ENCODE data around the gene PFDN5. TPM values are rescaled to one million over a fixed set of nuclear protein-coding genes. Genes with fewer than 3 reads are reported as not detected.

The PFDN5 gene
- total and polyA plus RNA-seq, 4 donors, result 118 to 245 (median 206) TPM

DNA sequence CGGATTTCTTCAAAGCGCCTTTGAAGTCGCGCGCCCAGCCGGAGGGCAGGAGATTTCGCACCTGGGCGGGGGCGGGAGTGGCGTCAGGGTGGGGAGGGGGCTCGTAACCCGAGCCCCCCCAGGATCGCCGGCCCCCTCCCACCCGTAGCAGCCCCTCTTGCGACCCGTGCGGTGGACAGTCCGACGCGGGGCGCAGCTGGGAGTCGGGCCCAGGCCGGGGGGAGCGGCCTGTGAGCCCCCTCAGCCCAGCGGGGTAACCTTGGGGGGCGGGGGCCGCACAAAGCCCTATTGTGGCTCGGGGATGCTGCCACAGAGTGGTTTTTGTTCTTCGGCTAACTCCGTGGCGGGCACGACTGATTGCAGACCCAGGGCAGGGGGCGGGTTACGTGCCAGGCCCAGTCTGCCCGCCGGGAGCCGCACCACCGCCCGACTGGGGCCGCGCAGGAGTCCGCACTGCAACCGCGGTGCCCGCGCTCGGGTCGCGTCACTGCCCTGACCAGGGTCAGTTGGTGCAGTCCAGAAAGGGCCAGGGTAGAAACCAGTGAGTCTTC lies 30.2 kb downstream of the PFDN5 start:
- 1% methylated on average over 50 of the region's 50 CpGs for WGBS
- H3K27ac ChIP-seq (ENCODE audit: low read depth in 1 of 2, low read length in 2 of 2), result peak overlapping the region; percentile 81 to 94
- peaks cover under 1 to 31% (median 19%) of the 10 kb centered on the region in 4 donors for H3K4me1 ChIP-seq (ENCODE audit: control insufficient read depth in 4 of 4, insufficient read depth in 4 of 4, low read length in 3 of 4)
- no peaks in the 10 kb centered on the region for H3K9me3 ChIP-seq (ENCODE audit: control insufficient read depth in 4 of 4, low read length in 3 of 4)
- no peak for TF ChIP-seq TAF1 (conservative IDR thresholded peaks at IDR 0.05)
- TF ChIP-seq SP1 (IDR thresholded peaks at IDR 0.05), result no peak
- TF ChIP-seq, protein P1, sequence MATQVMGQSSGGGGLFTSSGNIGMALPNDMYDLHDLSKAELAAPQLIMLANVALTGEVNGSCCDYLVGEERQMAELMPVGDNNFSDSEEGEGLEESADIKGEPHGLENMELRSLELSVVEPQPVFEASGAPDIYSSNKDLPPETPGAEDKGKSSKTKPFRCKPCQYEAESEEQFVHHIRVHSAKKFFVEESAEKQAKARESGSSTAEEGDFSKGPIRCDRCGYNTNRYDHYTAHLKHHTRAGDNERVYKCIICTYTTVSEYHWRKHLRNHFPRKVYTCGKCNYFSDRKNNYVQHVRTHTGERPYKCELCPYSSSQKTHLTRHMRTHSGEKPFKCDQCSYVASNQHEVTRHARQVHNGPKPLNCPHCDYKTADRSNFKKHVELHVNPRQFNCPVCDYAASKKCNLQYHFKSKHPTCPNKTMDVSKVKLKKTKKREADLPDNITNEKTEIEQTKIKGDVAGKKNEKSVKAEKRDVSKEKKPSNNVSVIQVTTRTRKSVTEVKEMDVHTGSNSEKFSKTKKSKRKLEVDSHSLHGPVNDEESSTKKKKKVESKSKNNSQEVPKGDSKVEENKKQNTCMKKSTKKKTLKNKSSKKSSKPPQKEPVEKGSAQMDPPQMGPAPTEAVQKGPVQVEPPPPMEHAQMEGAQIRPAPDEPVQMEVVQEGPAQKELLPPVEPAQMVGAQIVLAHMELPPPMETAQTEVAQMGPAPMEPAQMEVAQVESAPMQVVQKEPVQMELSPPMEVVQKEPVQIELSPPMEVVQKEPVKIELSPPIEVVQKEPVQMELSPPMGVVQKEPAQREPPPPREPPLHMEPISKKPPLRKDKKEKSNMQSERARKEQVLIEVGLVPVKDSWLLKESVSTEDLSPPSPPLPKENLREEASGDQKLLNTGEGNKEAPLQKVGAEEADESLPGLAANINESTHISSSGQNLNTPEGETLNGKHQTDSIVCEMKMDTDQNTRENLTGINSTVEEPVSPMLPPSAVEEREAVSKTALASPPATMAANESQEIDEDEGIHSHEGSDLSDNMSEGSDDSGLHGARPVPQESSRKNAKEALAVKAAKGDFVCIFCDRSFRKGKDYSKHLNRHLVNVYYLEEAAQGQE (IDR thresholded peaks at IDR 0.05), result no peak
- TF ChIP-seq, protein P2, sequence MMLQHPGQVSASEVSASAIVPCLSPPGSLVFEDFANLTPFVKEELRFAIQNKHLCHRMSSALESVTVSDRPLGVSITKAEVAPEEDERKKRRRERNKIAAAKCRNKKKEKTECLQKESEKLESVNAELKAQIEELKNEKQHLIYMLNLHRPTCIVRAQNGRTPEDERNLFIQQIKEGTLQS (IDR thresholded peaks at IDR 0.05), result no peak
- no peak for TF ChIP-seq YY1 (IDR thresholded peaks at IDR 0.05)
- TF ChIP-seq, protein P3, sequence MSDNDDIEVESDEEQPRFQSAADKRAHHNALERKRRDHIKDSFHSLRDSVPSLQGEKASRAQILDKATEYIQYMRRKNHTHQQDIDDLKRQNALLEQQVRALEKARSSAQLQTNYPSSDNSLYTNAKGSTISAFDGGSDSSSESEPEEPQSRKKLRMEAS (IDR thresholded peaks at IDR 0.05), result no peak
- TF ChIP-seq NR2F2 (IDR thresholded peaks at IDR 0.05), result no peak
- TF ChIP-seq, protein P4, sequence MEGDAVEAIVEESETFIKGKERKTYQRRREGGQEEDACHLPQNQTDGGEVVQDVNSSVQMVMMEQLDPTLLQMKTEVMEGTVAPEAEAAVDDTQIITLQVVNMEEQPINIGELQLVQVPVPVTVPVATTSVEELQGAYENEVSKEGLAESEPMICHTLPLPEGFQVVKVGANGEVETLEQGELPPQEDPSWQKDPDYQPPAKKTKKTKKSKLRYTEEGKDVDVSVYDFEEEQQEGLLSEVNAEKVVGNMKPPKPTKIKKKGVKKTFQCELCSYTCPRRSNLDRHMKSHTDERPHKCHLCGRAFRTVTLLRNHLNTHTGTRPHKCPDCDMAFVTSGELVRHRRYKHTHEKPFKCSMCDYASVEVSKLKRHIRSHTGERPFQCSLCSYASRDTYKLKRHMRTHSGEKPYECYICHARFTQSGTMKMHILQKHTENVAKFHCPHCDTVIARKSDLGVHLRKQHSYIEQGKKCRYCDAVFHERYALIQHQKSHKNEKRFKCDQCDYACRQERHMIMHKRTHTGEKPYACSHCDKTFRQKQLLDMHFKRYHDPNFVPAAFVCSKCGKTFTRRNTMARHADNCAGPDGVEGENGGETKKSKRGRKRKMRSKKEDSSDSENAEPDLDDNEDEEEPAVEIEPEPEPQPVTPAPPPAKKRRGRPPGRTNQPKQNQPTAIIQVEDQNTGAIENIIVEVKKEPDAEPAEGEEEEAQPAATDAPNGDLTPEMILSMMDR (IDR thresholded peaks at IDR 0.05; ENCODE audit: low read depth, low read length, missing input control), result no peak
- no peak for TF ChIP-seq HNF4G (IDR thresholded peaks at IDR 0.05)
- TF ChIP-seq FOXA1 (IDR thresholded peaks at IDR 0.05), result no peak
- TF ChIP-seq, protein P5, sequence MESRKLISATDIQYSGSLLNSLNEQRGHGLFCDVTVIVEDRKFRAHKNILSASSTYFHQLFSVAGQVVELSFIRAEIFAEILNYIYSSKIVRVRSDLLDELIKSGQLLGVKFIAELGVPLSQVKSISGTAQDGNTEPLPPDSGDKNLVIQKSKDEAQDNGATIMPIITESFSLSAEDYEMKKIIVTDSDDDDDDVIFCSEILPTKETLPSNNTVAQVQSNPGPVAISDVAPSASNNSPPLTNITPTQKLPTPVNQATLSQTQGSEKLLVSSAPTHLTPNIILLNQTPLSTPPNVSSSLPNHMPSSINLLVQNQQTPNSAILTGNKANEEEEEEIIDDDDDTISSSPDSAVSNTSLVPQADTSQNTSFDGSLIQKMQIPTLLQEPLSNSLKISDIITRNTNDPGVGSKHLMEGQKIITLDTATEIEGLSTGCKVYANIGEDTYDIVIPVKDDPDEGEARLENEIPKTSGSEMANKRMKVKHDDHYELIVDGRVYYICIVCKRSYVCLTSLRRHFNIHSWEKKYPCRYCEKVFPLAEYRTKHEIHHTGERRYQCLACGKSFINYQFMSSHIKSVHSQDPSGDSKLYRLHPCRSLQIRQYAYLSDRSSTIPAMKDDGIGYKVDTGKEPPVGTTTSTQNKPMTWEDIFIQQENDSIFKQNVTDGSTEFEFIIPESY (IDR thresholded peaks at IDR 0.05), result no peak
- TF ChIP-seq FOXA2 (IDR thresholded peaks at IDR 0.05), result no peak
- TF ChIP-seq HNF4A (conservative IDR thresholded peaks at IDR 0.05), result no peak
- TF ChIP-seq GABPA (IDR thresholded peaks at IDR 0.05 in 1 of 2, conservative IDR thresholded peaks at IDR 0.05 in 1 of 2), result no peak
- no peak for TF ChIP-seq EGR1 (IDR thresholded peaks at IDR 0.05; ENCODE audit: low read depth in 2 of 2)
- TF ChIP-seq JUND (IDR thresholded peaks at IDR 0.05), result no peak
- TF ChIP-seq RXRA (IDR thresholded peaks at IDR 0.05), result no peak
- no peak for TF ChIP-seq RAD21 (IDR thresholded peaks at IDR 0.05)
- DNase-seq (ENCODE audit: low spot score), result no peak
- H3K36me3 ChIP-seq (ENCODE audit: control insufficient read depth in 4 of 4, insufficient read depth in 3 of 4, low read depth in 1 of 4, low read length in 3 of 4), result no peaks in the 10 kb centered on the region
- H3K9ac ChIP-seq (ENCODE audit: low read depth in 1 of 2, low read length in 2 of 2), result no peak overlapping the region
- H3K27me3 ChIP-seq (ENCODE audit: control insufficient read depth in 4 of 4, insufficient read depth in 4 of 4, low read length in 3 of 4), result no peaks in the 10 kb centered on the region
- peak overlapping the region in 2 of 3 donors; percentile 56 to 73 for H3K4me3 ChIP-seq (ENCODE audit: low read depth in 1 of 3, low read length in 3 of 3)

Data from liver (tissue), 9 donors.